Kidney glomerular epithelial cell (primary cell): ENCODE data around the gene TTYH2.
"Not testable (repeated sequence)": the region's sequence is repeated elsewhere in the genome, so short reads cannot be mapped to it uniquely, and the experiment has no call there.

ENCODE experiments used
- DNase-seq: peaks from one replicate; lab custom pipeline; 2025; lab: John Stamatoyannopoulos, UW

TTYH2 gene

DNA sequence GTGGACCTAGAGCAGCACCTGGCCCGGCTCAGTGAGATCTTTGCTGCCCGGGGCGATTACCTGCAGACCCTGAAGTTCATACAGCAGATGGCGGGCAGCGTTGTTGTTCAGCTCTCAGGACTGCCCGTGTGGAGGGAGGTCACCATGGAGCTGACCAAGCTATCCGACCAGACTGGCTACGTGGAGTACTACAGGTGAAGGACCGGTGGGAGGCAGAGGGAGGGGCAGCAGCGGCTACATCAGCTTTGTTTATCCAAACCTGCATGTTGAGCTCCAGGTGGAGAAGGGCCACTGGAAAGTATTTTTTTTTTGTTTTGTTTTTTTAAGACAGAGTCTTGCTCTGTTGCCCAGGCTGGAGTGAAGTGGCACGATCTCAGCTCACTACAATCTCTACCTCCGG lies 23.9 kb downstream of the TTYH2 start:
- DNase-seq, result no peak

DNA sequence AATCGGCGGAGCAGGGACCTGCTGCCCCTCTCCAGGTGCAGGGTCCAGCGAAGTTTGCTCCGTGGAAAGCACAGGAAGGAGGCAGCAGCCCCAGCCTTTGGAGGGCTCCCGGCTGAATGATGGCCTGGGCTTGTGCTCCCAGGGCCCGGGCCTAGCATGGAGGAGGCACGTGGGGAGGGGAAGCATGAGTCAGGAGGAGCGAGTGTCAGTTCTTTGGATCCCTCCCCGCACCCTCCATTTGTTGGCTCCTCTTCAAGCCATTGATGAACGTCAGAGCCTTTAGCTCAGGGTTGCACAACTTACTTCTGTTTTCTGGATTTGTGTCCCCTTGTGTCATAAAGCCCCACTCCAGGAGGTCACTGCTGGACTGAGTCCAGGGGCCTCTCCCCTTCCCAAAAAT lies 25.8 kb downstream of the TTYH2 start:
- no peak for DNase-seq

DNA sequence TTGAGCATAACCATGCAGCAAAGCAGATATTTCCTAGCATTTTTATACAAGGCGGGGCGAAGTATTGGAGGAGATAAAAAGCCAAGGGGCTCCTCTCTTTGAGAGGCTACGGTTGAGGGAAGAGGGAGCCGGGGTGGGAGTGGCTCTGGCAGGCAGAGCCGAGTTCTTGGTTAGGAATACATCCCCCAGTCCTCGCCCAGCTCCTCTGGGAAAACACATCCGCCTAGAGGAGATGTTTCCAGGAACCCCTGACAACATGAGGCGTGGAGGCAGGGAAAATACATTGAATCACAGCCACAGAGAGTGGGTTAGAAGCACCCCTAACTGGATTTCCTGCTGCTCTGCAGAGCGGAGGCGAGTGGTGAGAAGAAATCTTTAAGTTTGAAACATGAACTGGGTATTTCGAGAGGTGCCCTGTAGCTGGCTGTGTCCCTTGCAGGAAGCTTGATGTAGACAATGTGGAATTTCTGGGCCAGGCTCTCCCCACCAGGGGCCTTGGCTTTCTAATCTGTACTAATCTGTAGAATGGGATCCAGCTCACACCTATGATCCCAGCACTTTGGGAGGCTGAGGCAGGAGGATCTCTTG lies 27.3 kb downstream of the TTYH2 start:
- DNase-seq, result no peak

- no peak for DNase-seq
Measured at GRCh38 chr17:74241431-74241830, 28.1 kb downstream of the TTYH2 start.

DNA sequence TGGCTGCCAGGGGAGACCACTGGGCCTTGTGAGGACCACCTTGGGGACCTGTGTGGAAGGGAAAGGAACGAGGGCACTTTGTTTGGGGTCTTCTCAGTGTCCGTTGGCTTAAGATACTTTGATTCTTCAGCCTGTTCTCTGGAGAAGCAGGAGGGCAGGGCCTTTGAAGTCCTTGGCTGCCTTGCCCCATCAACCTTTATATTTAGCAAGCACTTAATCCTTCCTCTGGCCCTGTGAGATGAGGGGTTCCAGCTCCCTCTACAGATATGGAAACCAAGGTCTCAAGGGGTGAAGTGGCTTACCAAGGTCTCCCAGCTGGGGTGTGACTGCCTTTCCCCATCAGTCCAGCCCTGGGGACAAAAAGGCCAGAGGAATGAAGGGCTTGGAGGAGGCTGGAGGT lies 28.5 kb downstream of the TTYH2 start:
- no peak for DNase-seq

DNA sequence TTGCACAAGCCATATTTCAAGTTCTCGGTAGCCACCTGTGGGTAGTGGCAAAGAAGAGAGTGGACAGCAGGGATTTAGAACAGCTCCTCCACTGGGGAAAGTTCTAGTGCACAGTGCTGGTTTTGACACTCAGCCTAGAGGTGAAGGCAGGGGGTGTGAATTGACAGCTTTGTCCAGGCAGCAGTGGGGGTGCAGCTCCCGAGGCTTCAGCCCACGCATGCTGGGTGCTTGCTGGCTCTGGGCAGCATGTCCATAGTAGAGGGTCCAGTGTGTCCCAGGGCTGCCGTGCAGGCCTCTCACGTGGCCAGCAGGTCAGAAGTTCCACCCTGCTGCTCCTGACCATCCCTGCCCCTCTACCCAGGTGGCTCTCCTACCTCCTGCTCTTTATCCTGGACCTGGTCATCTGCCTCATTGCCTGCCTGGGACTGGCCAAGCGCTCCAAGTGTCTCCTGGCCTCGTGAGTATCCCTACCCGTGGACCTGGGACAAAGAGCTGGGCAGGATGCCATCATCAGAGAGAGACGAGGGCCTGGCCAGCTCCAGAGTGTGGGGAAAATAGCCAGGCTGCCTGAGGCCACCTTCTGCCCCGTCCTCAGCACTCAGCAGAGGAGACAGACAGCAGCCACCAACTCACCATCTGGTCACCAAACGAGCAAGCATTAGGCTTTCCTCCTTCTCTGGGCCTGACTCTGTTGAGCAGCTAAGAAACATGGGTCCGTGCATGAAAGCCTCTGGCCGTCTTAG lies 29.8 kb downstream of the TTYH2 start:
- DNase-seq, result no peak

GRCh38 chr17:74244128-74244527 lies 30.8 kb downstream of the TTYH2 start:
- no peak for DNase-seq

GRCh38 chr17:74244548-74244947 lies 31.2 kb downstream of the TTYH2 start:
- no peak for DNase-seq

DNA sequence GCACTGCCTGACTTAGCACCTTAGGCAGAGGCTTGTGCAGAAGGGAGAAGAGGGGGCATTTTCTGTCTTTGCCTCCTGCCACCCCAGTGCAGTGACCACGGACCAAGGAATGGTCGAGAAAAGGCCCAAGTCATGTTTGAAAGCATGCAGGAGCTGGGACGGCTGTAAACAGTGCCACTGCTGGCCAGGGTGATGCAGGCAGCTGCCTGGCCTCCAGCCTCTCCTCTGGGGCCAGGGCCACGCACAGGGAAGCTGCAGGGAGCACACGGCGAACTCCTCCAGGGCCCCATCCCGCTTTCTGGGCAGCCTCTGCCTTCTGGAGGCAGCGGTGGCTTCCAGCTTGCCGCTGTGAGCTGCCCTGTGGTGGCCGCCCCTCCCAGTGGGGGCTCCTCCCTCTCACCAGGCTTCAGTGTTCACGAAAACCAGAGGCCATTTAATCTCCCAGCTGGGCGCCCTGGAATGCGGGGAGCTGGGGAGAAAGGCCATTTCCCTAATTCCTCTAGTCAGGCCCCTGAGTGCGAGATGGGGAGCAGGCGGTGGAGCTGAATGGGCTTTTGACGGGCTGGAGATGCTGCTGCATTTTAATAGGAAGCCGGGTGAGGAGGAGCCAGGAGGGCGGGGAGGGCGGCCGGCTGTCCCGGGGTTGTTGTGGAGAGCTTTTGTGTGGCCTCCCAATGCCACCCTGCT lies 31.9 kb downstream of the TTYH2 start:
- DNase-seq, result no peak

GRCh38 chr17:74245871-74246270 lies 32.5 kb downstream of the TTYH2 start:
- DNase-seq, result no peak

GRCh38 chr17:74249590-74250270 lies 36.4 kb downstream of the TTYH2 start:
- no peak for DNase-seq

- no peak for DNase-seq
Measured at GRCh38 chr17:74250324-74250995, 37.1 kb downstream of the TTYH2 start.

- DNase-seq, result no peak
Measured at GRCh38 chr17:74251051-74251450, 37.7 kb downstream of the TTYH2 start.

- DNase-seq, result no peak
Measured at GRCh38 chr17:74251569-74251968, 38.2 kb downstream of the TTYH2 start.

DNA sequence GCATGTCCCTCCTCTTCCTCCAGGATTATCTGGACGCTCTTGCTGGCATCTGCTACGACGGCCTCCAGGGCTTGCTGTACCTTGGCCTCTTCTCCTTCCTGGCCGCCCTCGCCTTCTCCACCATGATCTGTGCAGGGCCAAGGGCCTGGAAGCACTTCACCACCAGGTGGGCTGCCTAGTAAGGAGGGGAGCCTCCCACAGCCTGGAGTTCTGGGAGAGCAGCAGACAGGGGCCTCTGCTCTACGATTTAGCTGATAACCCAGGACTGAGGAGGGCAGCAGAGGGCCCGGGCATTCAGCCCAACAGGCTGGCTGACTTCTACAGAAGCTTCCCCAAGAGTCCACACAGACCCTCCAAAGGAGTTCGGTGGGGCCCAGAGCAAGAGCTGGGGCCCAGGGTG lies 38.8 kb downstream of the TTYH2 start:
- no peak for DNase-seq

DNA sequence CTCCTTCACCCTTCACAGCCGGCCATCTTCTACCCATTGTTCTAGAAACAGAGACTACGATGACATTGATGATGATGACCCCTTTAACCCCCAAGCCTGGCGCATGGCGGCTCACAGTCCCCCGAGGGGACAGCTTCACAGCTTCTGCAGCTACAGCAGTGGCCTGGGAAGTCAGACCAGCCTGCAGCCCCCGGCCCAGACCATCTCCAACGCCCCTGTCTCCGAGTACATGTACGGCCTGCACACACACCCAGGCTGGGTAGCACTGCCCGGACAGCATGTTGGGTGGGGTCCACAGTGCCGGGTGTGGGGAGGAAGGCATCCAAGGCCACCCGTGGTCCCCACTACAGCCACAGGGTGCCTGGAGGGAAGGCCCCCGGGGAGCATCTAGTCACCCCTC lies 39.7 kb downstream of the TTYH2 start:
- DNase-seq, result no peak

GRCh38 chr17:74257311-74257710 lies 43.9 kb downstream of the TTYH2 start:
- DNase-seq, result no peak

DNA sequence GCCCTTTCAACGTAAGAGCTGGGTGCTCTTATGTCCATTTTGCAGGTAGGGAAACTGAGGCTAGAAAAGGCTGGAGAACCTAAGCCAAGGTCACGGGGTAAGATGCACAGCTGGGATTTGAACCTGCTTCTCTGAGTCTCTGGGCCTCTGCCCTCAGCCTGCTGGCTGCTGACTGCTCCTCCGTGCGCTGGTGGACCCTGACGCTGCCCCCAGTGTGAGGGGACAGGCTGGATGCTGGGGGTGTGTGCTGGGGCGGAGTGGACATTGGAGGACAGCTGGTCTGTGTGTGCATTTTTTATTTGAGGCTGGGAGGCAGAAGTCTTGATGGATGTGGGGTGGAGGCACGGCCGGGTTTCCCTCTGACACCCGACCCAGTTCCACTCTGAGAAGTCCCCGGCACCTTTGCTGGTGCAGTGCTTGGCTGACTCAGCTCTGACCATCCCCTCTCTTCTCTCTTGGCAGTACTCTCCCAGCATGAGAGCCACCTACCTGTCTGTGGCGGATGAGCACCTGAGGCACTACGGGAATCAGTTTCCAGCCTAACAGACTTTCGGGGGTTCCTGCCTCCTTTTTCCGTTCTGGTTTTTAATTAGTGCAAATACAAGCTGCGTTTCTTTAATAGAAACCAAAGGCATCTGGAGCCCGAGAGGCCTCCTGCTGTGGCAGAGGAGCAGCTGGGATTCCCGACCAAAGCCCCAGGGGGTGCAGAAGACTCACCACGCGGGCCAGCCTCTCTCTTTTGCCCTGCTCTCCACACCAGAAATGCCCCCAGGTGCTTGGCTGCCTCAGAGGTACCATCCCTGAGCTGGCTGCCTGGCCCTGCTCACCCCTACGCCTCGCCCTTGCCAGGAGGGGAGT lies 46.5 kb downstream of the TTYH2 start:
- DNase-seq, result no peak

DNA sequence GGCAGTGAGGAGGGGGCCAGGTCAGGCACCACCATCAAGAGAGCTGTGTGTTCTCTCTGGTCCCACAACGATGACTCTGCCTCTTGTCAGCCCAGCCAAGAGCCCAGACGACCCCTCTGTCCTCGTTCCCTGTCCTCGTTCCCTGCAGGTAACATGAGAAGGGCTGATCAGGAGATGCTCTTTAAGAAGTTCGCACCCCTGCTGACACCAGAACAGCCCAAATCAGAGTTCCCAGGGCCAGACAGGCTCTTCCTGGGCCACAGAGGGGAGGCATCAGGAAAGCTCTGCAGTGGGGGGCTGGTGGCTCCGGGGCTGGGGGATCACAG lies 47.1 kb downstream of the TTYH2 start:
- DNase-seq, result no peak

DNA sequence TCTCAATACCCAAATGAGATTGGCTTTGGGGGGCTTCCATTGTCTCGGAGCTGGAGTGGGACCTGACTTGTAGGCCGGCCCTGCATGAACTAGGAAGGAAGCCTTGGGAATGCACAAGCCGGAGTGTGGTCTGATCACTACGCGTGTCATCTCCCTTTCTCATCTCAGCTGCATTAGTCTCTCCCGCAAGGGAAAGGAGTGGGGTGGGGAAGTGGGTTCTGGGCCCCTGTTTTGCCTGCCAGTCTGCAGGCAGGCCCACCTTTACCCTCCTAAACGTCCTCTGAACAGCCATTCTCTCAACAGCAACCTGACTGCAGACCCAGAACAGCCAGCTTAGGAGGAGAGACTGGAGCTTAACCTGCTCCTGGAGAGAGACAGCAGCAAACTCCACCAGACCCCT lies 49.2 kb downstream of the TTYH2 start:
- no peak for DNase-seq

- not testable (repeated sequence) for DNase-seq
Measured at GRCh38 chr17:74267054-74267453, 53.7 kb downstream of the TTYH2 start.
